ENCODE results near the gene C6orf120.

DNA sequence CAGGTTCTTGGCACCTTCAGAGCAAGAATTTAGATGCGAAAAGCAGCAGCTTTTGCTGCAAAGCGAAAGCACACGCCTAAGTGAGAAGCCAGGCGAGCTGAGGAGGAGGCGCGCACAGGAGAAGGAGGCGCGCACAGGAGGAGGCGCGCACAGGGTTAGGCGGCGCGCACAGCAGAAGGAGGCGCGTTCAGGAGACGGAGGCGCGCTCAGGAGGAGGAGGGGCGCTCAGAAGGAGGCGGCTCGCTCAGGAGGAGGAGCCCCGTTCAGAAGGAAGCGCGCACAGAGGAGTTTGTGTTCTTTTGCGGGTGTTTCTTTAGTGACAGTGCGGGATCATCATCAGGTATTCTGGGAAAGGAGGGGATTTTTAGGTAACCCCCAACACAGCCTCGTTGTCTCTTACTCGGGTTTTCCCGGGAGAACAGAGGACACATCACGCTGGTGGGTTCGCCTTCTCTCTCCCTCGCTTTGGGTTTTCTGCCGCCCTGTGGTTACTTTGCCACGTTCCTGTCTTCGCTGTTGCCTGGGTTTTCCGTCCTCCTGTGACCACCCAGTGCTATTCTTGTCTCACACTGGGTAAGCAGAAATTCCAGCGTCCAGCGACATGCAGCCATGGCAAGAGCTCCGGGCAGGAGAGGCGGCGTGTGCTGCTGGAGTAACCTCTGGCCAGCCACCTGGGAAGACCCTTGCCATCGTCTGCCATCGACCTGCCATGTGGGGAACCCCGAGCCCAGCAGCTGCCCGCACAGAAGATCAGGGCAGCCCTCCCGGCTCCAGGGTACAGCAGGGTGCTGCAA lies 47.1 kb upstream of the C6orf120 start:
- no peak for TF ChIP-seq SRY (CRISPR knock-in tag; IDR thresholded peaks at IDR 0.05)
- TF ChIP-seq CREM (IDR thresholded peaks at IDR 0.05) = no peak
- no peak for TF ChIP-seq CREM (CRISPR knock-in tag; IDR thresholded peaks at IDR 0.05)
- TF ChIP-seq SMC3 (IDR thresholded peaks at IDR 0.05; ENCODE audit: low read length) = no peak
- no peak for TF ChIP-seq SOX6 (IDR thresholded peaks at IDR 0.05)
- TF ChIP-seq SOX6 (CRISPR knock-in tag; IDR thresholded peaks at IDR 0.05) = no peak
